Stimulated activated CD4-positive, alpha-beta T cell treated with anti-CD3 and anti-CD28 coated beads, Interleukin-1b, Interleukin-23, amount 100 ng/mL, for 4 hours (primary cell): Measurements from ENCODE around the gene FGF5.
"Not testable (repeated sequence)": the region's sequence is repeated elsewhere in the genome, so short reads cannot be mapped to it uniquely, and the experiment has no call there.

Experiments
- DNase-seq, 2 donors: peaks; one replicate each; pipeline ENCODE4 v3.0.0-alpha.2; 2020; ENCODE audit warnings: low read depth in 2 of 2

Gene FGF5

GRCh38 chr4:80254114-80254513, 12.3 kb upstream of the FGF5 start:
- no peak for DNase-seq

- no peak for DNase-seq
These were observed 11.0 kb upstream of the FGF5 start for GRCh38 chr4:80255329-80256095.

GRCh38 chr4:80257851-80258250, 8.6 kb upstream of the FGF5 start:
- no peak for DNase-seq

DNA sequence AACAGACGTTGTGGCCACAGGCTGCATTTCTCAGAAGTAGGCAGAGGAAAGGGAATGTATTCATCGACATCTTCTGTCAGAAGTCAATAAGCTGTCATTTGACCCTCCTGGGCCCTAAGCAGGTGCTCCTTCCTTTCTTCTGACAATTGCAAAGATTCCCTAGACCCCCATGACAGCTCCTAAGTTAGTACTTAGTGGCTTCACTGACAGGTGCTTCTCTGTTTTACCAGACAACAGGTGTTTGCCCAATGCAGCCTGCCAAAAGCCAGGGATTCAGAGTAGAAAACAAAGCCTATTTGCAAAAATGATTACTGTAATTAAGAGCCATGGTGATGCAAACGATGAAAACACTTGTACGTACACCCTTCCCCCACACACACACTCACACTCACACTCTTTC, 7.5 kb upstream of the FGF5 start:
- DNase-seq = no peak

DNA sequence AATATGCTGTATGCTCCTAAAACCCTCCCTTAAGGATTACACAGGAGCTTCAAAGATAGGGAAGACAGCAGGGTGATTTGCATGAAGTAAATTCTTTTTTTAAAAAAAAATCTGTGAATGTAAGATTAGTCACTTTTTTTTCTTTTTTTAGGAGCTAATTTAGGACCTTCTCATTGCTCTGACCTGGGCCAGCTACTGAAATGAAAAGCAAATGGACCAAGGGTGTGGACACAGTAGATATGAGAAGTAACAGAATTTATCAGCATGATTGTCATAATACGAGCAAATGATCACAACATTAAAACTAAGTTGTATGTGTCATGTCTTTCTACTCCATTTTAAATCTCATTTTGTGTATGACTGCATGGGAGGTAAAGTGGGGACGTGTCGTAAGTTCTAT, 6.6 kb upstream of the FGF5 start:
- no peak for DNase-seq

GRCh38 chr4:80261989-80262600, 4.4 kb upstream of the FGF5 start:
- DNase-seq = no peak

GRCh38 chr4:80263541-80264351, 2.7 kb upstream of the FGF5 start:
- no peak for DNase-seq

DNA sequence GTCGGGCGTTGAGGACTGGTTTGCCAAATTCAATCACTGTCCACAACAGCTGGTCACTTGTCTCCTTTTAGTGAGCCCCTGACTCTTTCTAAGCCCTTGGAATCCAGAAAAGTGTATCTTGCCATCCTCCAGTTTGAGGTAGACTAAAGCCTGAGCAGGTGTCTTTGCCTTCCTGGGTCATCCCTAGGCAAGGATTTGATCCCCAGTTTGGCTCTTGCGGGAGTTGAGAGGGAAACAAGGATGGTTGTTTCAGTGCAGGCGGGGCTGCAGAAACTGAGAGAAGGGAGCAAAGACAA, 2.2 kb upstream of the FGF5 start:
- no peak for DNase-seq

- DNase-seq = no peak
These were observed 1.6 kb upstream of the FGF5 start for GRCh38 chr4:80264825-80265224.

DNA sequence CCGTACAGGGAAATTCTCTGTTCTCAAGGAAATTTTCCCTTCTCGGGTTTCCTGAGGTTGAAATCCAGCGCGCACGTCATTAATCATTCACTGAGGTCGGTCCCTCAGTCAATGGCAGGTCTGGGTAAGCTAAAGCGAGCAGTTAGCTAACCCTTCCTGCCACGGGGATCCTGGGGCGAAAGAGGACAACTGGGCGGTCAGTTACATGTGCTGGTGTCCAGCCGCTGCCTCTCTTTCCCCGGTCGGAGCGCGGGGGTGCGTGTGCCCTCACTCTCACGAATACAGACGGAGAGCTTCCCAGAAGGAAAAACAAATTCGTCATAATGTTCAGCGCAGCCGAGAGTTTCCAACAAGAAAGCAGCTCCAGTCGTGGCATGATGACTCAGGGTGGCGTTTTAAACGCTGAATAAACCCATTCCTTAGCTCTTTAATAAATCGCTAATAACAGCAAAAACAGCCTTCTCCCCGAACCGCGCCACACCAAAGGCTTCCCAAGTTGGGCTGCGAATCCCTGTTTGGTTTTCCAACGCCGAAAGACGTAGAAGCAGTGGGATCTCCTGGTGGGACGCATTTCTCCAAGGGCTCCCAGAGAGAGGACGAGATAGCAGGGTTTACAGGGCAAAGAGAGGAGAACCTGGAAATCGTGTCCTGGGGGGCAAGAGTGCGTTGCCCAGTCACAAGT, 752 bp upstream of the FGF5 start:
- DNase-seq = no peak

DNA sequence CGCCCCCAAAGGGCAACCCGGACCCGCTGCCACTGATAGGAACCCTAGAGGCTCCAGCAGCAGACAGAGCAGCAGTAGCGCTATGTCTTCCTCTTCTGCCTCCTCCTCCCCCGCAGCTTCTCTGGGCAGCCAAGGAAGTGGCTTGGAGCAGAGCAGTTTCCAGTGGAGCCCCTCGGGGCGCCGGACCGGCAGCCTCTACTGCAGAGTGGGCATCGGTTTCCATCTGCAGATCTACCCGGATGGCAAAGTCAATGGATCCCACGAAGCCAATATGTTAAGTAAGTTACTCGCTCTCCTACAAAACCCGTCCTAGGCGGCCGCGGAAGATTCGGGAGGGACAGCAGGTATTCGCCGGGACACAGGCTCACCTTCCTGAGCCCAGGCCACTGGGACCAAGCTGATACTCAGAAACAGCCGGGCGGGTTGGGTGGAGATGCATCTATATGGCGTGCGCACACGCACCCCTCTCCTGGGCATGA, 477 bp downstream of the FGF5 start:
- DNase-seq = no peak

DNA sequence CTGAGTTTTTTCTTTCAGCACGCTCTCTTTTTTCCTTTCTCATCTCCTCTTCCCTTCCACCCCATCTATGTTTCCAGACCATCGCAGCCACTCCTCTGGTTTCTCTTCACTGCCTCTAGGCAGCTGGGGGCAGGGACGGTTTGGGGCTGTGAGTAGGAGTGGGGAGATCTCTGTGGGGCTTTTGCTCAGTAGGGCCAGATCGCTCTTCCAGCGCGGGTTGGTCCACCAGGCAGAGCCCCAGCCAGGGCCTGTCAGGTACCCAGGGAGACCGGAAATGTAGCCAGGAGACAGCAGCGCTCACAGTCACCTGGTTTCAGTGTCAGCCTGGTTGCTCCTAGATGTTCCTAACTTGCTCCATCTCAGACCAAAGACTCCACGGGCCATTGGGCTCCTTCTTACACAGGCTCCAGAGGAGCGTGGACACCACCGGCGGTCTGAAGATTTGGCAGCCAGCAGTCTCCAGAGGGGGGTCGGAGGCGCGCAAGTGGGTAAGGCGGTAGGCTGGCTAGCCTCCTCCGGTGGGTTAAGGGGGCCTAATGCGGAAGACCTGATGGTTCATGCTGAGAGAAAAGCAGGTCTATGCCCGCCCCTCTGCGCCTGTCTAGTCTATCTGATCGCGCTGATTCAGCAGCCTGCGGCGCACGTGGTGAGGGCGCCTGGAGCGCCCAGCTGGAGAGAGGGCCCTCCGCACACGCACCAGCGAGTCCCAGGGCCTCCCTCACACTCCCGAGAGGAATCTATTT, 1.8 kb downstream of the FGF5 start:
- no peak for DNase-seq

DNA sequence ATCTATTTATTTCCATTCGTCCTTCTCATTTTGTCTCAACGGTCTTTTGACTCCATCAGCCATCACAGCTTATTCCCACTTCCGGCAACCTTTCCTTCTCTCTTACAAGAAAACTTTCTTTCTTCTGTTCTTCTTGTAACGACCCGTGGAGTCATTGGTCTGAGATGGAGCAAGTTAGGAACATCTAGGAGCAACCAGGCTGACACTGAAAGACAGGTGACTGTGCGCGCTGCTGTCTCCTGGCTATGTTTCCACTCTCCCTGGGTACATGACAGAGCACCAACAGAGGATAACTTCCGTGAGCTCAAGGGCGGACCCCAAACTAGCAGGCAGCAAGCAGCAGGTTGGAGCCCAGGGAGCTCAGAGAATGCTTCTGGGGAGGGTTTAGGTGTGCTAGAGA, 2.5 kb downstream of the FGF5 start:
- DNase-seq = no peak

- DNase-seq = no peak
These were observed 3.9 kb downstream of the FGF5 start for GRCh38 chr4:80270321-80270720.

GRCh38 chr4:80270868-80271267, 4.4 kb downstream of the FGF5 start:
- DNase-seq = no peak

DNA sequence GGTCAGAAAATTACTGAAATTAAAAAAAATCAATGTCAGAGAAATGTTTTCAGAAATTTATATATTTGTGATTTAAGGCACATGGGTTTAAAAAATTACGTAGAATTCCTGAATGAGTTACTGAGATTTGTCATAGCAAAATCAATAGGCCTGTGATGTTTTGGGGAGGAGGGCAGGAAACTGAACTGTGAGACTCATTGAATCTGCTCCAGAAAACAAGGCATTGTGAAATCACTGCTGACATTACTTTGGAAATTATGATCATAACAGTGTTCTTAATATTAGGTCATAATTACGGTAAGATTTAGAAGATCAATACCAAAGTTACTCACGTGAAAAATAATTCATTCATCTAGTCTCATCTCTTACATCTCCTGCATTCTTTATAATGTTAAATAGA, 5.3 kb downstream of the FGF5 start:
- DNase-seq = no peak

DNA sequence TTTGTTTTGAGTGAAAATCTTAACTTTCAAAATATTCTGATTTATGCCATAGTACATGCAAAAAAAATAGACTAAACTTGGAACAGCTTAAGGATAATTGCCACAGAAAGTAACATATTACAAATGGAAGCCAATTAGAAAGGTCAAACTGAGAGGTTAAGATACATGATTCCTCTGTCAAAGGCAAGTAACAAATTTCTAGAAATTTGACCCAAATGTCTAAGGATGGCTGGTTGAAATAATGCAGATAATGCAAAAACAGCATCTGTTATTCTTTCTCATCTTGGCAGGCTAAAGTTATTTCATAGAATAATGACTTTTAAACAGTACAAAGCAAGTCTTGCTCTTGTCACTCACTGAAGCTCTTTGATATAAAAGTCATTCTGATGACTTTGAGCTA, 10.5 kb downstream of the FGF5 start:
- DNase-seq = no peak

DNA sequence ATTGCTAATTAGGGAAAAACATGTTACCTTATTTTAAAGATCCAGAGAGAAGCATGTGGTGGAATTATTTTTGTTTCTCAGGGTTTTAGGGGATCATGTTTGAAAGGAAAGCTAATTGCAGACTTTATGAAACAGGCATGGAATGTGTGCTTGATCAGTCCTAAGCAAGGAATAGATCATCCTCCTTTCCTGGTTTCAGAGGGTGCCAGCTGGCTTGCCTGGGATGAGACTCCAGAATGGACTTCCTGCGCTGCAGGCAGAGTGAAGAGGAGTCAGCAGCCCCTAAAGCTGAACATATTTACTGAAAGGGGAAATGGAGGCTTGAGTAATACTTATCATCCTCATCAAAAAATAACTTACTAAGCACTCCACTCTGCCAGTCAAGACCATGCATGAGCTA, 13.3 kb downstream of the FGF5 start:
- no peak for DNase-seq

DNA sequence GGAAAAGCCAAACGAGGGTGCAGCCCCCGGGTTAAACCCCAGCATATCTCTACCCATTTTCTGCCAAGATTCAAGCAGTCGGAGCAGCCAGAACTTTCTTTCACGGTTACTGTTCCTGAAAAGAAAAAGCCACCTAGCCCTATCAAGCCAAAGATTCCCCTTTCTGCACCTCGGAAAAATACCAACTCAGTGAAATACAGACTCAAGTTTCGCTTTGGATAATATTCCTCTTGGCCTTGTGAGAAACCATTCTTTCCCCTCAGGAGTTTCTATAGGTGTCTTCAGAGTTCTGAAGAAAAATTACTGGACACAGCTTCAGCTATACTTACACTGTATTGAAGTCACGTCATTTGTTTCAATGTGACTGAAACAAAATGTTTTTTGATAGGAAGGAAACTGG, 20.0 kb downstream of the FGF5 start:
- no peak for DNase-seq

GRCh38 chr4:80290665-80291064, 24.2 kb downstream of the FGF5 start:
- not testable (repeated sequence) for DNase-seq

- no peak for DNase-seq
These were observed 27.7 kb downstream of the FGF5 start for GRCh38 chr4:80294206-80294605.

- no peak for DNase-seq
These were observed 28.9 kb downstream of the FGF5 start for GRCh38 chr4:80295336-80295735.
